ENCODE data around the gene HES4.

Gene HES4

DNA sequence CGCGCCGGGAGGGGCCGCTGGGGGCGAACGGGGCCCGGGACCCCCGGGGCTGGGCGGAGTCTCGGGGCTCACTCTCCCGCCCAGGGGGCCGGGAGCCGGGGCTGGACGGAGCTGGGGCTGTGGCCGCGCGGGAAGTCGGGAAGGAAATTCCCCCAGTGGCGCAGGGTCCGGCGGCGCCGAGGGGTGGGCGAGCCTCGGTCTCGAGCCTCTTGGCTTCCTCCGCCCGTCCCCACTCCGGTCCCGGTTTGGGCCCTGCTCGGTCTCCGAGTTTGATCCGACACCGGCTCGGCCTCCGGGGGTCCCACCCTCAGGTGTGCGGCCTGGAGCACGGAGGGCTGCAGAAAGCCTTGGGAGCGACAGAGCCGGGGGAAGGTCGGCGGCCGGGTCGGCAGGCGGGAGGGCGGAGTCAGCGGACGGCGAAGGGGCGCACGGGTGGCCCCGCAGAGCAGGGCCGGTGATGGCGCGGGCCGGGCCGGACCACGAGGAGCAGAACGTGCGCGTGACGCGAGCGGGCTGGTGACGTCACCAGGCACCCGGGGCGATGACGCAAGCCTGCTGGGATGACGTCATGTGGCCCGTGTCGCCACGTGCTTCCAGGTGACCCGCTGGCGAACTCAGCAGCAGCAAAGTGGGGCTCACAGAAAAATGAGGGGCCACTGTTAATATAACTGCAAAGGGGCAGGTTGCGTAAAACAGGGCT lies 610 bp upstream of the HES4 start:
- H3K27ac ChIP-seq = peak overlapping the region; percentile 93
- ChIA-PET CTCF (interaction anchor here (0.6 to 2.6 kb wide), 6 partner anchors 14 to 194 kb away, joined by 3 to 26 read pairs (median 12); partner anchors contain the start of gene ISG15), POLR2A (ENCODE audit: low non-redundant PET) (no interaction called here)
- TF ChIP-seq, protein P1, sequence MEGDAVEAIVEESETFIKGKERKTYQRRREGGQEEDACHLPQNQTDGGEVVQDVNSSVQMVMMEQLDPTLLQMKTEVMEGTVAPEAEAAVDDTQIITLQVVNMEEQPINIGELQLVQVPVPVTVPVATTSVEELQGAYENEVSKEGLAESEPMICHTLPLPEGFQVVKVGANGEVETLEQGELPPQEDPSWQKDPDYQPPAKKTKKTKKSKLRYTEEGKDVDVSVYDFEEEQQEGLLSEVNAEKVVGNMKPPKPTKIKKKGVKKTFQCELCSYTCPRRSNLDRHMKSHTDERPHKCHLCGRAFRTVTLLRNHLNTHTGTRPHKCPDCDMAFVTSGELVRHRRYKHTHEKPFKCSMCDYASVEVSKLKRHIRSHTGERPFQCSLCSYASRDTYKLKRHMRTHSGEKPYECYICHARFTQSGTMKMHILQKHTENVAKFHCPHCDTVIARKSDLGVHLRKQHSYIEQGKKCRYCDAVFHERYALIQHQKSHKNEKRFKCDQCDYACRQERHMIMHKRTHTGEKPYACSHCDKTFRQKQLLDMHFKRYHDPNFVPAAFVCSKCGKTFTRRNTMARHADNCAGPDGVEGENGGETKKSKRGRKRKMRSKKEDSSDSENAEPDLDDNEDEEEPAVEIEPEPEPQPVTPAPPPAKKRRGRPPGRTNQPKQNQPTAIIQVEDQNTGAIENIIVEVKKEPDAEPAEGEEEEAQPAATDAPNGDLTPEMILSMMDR (conservative IDR thresholded peaks at IDR 0.05; ENCODE audit: low read depth) = no peak
- DNase-seq (ENCODE audit: low spot score) = peak; percentile 94

DNA sequence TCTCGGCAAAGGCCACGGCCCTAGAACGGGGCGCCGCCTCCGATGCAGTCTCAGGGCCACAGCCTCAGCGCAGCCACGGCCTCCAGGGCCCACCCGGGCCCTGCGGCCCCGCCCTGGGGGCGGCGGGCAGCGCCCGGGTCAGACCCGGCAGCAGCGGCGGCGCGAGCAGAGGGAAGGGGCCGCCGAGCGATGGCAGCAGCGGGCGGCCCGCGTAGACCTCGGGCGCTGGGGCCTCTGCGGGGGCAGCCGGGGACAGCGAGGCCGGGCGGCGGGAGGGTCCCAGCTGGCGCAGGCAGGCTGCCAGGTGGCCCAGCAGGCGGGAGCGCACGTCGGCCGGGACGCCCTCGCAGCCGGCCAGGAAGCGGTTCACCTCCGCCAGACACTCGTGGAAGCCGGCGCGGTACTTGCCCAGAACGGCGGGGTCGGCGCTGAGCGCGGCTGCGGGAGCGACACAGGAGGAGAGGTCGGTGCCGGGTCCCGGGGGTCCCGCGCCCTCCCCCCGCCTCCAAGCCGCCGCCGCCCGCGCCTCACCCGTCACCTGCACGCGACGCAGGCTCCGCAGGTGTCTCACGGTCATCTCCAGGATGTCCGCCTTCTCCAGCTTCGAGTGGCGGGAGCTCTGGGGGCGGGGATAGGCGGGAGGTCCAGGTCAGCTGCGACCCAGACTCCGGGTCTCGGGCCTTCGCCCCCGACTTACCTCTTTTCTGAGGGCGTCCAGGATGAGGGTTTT lies 737 bp downstream of the HES4 start:
- CTCF ChIA-PET = interaction anchor here (0.6 to 0.9 kb wide), 4 partner anchors 15 to 139 kb away, joined by 3 to 6 read pairs (median 4); no protein-coding TSS in a partner anchor
- TF ChIP-seq, protein P1 (conservative IDR thresholded peaks at IDR 0.05; ENCODE audit: low read depth) = no peak
- peak overlapping the region; percentile 93 for H3K27ac ChIP-seq
- no peak for DNase-seq (ENCODE audit: low spot score)
- POLR2A ChIA-PET (ENCODE audit: low non-redundant PET) = interaction anchor here (0.7 kb wide), 1 partner anchor 112 kb away, joined by 3 read pairs; no protein-coding TSS in a partner anchor

DNA sequence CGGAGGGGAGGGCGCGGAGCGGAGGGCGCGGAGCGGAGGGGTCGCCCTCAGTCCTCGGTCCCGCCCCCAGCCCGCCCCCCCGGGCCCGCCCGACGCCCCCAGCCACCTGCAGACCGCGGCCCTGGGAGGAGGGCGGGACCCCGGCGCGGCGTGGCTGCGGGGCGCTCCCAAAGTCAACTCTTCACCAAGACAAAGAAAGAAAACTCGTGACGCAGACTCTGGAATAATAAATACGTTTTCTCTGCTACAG lies 1.2 kb downstream of the HES4 start:
- DNase-seq (ENCODE audit: low spot score) = no peak
- POLR2A ChIA-PET (ENCODE audit: low non-redundant PET) = no interaction called here
- TF ChIP-seq, protein P1 (conservative IDR thresholded peaks at IDR 0.05; ENCODE audit: low read depth) = no peak

GRCh38 chr1:997993-998744 lies 1.7 kb downstream of the HES4 start:
- TF ChIP-seq, protein P1 (conservative IDR thresholded peaks at IDR 0.05; ENCODE audit: low read depth) = no peak
- no peak for DNase-seq (ENCODE audit: low spot score)
- CTCF ChIA-PET = interaction anchor here (0.6 to 1.8 kb wide), 6 partner anchors 12 to 294 kb away, joined by 3 to 11 read pairs (median 5); no protein-coding TSS in a partner anchor
- no peak overlapping the region for H3K27ac ChIP-seq
- POLR2A ChIA-PET (ENCODE audit: low non-redundant PET) = no interaction called here

More for the DNA sequence above, 1.2 kb downstream of the HES4 start:
- peak overlapping the region; percentile 93 for H3K27ac ChIP-seq
- CTCF ChIA-PET = interaction anchor here (0.6 kb wide), 1 partner anchor 61 kb away, joined by 6 read pairs; no protein-coding TSS in a partner anchor

GRCh38 chr1:997713-997992 lies 2.2 kb downstream of the HES4 start:
- H3K27ac ChIP-seq = no peak overlapping the region
- CTCF ChIA-PET = interaction anchor here (0.6 to 1.8 kb wide), 5 partner anchors 12 to 294 kb away, joined by 3 to 11 read pairs (median 5); no protein-coding TSS in a partner anchor
- TF ChIP-seq, protein P1 (conservative IDR thresholded peaks at IDR 0.05; ENCODE audit: low read depth) = no peak
- POLR2A ChIA-PET (ENCODE audit: low non-redundant PET) = no interaction called here
- no peak for DNase-seq (ENCODE audit: low spot score)
